ENCODE results near the gene ATP1B1. TPM values are rescaled to one million over a fixed set of nuclear protein-coding genes. Genes with fewer than 3 reads are reported as not detected.
A peak's percentile ranks its signal among the peaks of the same experiment; 100 is the strongest.

ATP1B1 gene
- total and polyA plus RNA-seq, 11 donors = 165 to 640 (median 339) TPM

- DNase-seq (no peak), ATAC-seq (no peak)
- intact Hi-C loops (cut with DNase I) = loop anchor here in 1 of 10 donors (10.0 kb wide), 1 partner anchor 218 kb away; no protein-coding TSS in a partner anchor
- 79 to 91% (median 81%) methylated on average over 3 of the region's 3 CpGs for WGBS, 4 donors
- no peak overlapping the region for H3K4me3 ChIP-seq
- TF ChIP-seq POLR2A (IDR thresholded peaks at IDR 0.05) = no peak
- TF ChIP-seq, protein P1, sequence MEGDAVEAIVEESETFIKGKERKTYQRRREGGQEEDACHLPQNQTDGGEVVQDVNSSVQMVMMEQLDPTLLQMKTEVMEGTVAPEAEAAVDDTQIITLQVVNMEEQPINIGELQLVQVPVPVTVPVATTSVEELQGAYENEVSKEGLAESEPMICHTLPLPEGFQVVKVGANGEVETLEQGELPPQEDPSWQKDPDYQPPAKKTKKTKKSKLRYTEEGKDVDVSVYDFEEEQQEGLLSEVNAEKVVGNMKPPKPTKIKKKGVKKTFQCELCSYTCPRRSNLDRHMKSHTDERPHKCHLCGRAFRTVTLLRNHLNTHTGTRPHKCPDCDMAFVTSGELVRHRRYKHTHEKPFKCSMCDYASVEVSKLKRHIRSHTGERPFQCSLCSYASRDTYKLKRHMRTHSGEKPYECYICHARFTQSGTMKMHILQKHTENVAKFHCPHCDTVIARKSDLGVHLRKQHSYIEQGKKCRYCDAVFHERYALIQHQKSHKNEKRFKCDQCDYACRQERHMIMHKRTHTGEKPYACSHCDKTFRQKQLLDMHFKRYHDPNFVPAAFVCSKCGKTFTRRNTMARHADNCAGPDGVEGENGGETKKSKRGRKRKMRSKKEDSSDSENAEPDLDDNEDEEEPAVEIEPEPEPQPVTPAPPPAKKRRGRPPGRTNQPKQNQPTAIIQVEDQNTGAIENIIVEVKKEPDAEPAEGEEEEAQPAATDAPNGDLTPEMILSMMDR (IDR thresholded peaks at IDR 0.05) = peak in 1 of 12 donors; percentile 12
- no peaks in the 10 kb centered on the region for H3K27me3 ChIP-seq
- H3K36me3 ChIP-seq = peaks cover 0 to 87% (median 63%) of the 10 kb centered on the region in 9 donors
- peaks cover 0 to 52% (median 11%) of the 10 kb centered on the region in 12 donors for H3K4me1 ChIP-seq
- no peaks in the 10 kb centered on the region for H3K9me3 ChIP-seq
- no peak overlapping the region for H3K27ac ChIP-seq
These were observed 19.8 kb downstream of the ATP1B1 start for GRCh38 chr1:169126335-169126734.

DNA sequence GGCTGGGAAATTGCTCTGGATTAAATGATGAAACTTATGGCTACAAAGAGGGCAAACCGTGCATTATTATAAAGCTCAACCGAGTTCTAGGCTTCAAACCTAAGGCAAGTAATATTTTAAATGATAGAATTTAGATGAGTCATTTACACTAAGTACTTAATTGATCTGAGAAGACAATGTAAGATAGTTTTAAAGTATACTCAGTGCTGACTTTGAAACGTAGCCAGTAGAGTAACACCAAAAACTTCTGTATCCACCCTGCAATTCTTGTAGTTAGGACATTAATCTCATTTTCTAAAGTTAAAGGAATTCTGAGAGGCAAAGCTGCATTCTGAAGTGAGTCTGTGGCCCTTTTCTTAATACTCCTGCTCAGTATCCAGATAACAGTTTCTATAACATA is 20.8 kb downstream of the ATP1B1 start:
- no peak for TF ChIP-seq POLR2A (IDR thresholded peaks at IDR 0.05)
- TF ChIP-seq, protein P1 (IDR thresholded peaks at IDR 0.05) = no peak
- H3K27me3 ChIP-seq = no peaks in the 10 kb centered on the region
- 65 to 81% (median 74%) methylated on average over 3 of the region's 3 CpGs for WGBS, 4 donors
- ATAC-seq (no peak), DNase-seq (no peak)
- H3K4me3 ChIP-seq = no peak overlapping the region
- H3K36me3 ChIP-seq = peaks cover 0 to 91% (median 69%) of the 10 kb centered on the region in 9 donors
- no peak overlapping the region for H3K27ac ChIP-seq
- intact Hi-C loops (cut with DNase I) = loop anchor here in 1 of 10 donors (10.0 kb wide), 1 partner anchor 217 kb away; no protein-coding TSS in a partner anchor
- peaks cover 0 to 42% (median 11%) of the 10 kb centered on the region in 12 donors for H3K4me1 ChIP-seq
- no peaks in the 10 kb centered on the region for H3K9me3 ChIP-seq

DNA sequence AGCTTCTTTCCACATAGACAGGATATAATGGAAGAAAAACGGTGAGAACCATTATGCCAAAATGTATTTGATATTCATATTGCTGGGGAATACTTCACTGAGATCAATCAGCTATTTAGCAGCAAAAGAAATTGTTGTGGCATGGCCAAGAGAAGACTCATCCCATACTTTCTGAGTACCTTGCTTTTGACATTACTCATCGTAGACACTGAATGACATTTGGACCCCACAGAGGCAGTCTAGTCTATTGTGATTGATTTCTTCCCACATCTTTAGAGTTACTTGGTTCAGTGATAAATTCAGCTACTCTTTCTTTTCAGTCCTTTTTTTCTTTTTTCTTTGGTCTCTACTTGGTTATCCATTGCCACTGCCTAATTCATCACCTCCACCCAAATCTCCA is 22.1 kb downstream of the ATP1B1 start:
- intact Hi-C loops (cut with DNase I) = loop anchor here in 1 of 10 donors (10.0 kb wide), 1 partner anchor 216 kb away; no protein-coding TSS in a partner anchor
- no peak overlapping the region for H3K4me3 ChIP-seq
- 78 to 85% (median 79%) methylated on average over 2 of the region's 2 CpGs for WGBS, 4 donors
- peaks cover 0 to 100% (median 73%) of the 10 kb centered on the region in 9 donors for H3K36me3 ChIP-seq
- no peaks in the 10 kb centered on the region for H3K27me3 ChIP-seq
- H3K27ac ChIP-seq = peak overlapping the region in 1 of 12 donors; percentile 11
- no peak for ATAC-seq
- TF ChIP-seq POLR2A (IDR thresholded peaks at IDR 0.05) = no peak
- TF ChIP-seq, protein P1 (IDR thresholded peaks at IDR 0.05) = no peak
- H3K4me1 ChIP-seq = peaks cover 0 to 40% (median 10%) of the 10 kb centered on the region in 12 donors
- DNase-seq = no peak
- H3K9me3 ChIP-seq = no peaks in the 10 kb centered on the region

- no peak overlapping the region for H3K4me3 ChIP-seq
- DNase-seq = no peak
- no peak for TF ChIP-seq POLR2A (IDR thresholded peaks at IDR 0.05)
- TF ChIP-seq, protein P1 (IDR thresholded peaks at IDR 0.05) = no peak
- peak in 1 of 4 donors; percentile 21 for ATAC-seq
- H3K36me3 ChIP-seq = peaks cover 0 to 95% (median 73%) of the 10 kb centered on the region in 9 donors
- 49 to 57% (median 53%) methylated on average over 6 of the region's 6 CpGs for WGBS, 4 donors
- intact Hi-C loops (cut with DNase I) = loop anchor here in 1 of 10 donors (10.0 kb wide), 1 partner anchor 216 kb away; no protein-coding TSS in a partner anchor
- no peaks in the 10 kb centered on the region for H3K27me3 ChIP-seq
- no peaks in the 10 kb centered on the region for H3K9me3 ChIP-seq
- peaks cover 0 to 45% (median 10%) of the 10 kb centered on the region in 12 donors for H3K4me1 ChIP-seq
- H3K27ac ChIP-seq = peak overlapping the region in 4 of 12 donors; percentile 20 to 32 (median 28)
These were observed 22.8 kb downstream of the ATP1B1 start for GRCh38 chr1:169129109-169129784.

Measured in heart left ventricle (tissue), 16 donors.